ENCODE measurements around the gene PRKAG2.

PRKAG2 gene

GRCh38 chr7:151704299-151704959 lies 172.5 kb downstream of the PRKAG2 start:
- no peak for DNase-seq

- no peak for DNase-seq
Measured at GRCh38 chr7:151702961-151703360, 174.0 kb downstream of the PRKAG2 start.

GRCh38 chr7:151700586-151701165 lies 176.2 kb downstream of the PRKAG2 start:
- DNase-seq = no peak

GRCh38 chr7:151699928-151700319 lies 177.0 kb downstream of the PRKAG2 start:
- DNase-seq = no peak

GRCh38 chr7:151699147-151699927 lies 177.6 kb downstream of the PRKAG2 start:
- no peak for DNase-seq

GRCh38 chr7:151697942-151698341 lies 179.0 kb downstream of the PRKAG2 start:
- DNase-seq = no peak

- DNase-seq = no peak
Measured at GRCh38 chr7:151697515-151697895, 179.4 kb downstream of the PRKAG2 start.

GRCh38 chr7:151696721-151697514 lies 180.0 kb downstream of the PRKAG2 start:
- DNase-seq = no peak

GRCh38 chr7:151695951-151696541 lies 180.9 kb downstream of the PRKAG2 start:
- DNase-seq = no peak

GRCh38 chr7:151694828-151695580 lies 181.9 kb downstream of the PRKAG2 start:
- DNase-seq = no peak

- no peak for DNase-seq
Measured at GRCh38 chr7:151694441-151694827, 182.5 kb downstream of the PRKAG2 start.

- DNase-seq = no peak
Measured at GRCh38 chr7:151693140-151693539, 183.8 kb downstream of the PRKAG2 start.

GRCh38 chr7:151692721-151693120 lies 184.2 kb downstream of the PRKAG2 start:
- DNase-seq = no peak

GRCh38 chr7:151691449-151691848 lies 185.5 kb downstream of the PRKAG2 start:
- no peak for DNase-seq

GRCh38 chr7:151690606-151691005 lies 186.3 kb downstream of the PRKAG2 start:
- DNase-seq = no peak

- DNase-seq = no peak
Measured at GRCh38 chr7:151689196-151689971, 187.5 kb downstream of the PRKAG2 start.

GRCh38 chr7:151688236-151688780 lies 188.6 kb downstream of the PRKAG2 start:
- no peak for DNase-seq

- no peak for DNase-seq
Measured at GRCh38 chr7:151687523-151688235, 189.2 kb downstream of the PRKAG2 start.

- DNase-seq = no peak
Measured at GRCh38 chr7:151686826-151687225, 190.1 kb downstream of the PRKAG2 start.

- no peak for DNase-seq
Measured at GRCh38 chr7:151686016-151686766, 190.7 kb downstream of the PRKAG2 start.

Measured in CD4-positive, alpha-beta T cell treated with Interleukin-17A for 1 hour (primary cell).